ENCODE data around the gene ATE1.

- no peak for TF ChIP-seq POLR2A (IDR thresholded peaks at IDR 0.05)
- TF ChIP-seq, protein P1, sequence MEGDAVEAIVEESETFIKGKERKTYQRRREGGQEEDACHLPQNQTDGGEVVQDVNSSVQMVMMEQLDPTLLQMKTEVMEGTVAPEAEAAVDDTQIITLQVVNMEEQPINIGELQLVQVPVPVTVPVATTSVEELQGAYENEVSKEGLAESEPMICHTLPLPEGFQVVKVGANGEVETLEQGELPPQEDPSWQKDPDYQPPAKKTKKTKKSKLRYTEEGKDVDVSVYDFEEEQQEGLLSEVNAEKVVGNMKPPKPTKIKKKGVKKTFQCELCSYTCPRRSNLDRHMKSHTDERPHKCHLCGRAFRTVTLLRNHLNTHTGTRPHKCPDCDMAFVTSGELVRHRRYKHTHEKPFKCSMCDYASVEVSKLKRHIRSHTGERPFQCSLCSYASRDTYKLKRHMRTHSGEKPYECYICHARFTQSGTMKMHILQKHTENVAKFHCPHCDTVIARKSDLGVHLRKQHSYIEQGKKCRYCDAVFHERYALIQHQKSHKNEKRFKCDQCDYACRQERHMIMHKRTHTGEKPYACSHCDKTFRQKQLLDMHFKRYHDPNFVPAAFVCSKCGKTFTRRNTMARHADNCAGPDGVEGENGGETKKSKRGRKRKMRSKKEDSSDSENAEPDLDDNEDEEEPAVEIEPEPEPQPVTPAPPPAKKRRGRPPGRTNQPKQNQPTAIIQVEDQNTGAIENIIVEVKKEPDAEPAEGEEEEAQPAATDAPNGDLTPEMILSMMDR (IDR thresholded peaks at IDR 0.05): no peak
These were observed 54.6 kb downstream of the ATE1 start for GRCh38 chr10:121873236-121873635.

Data from esophagus squamous epithelium (tissue), 4 donors.